HS-5 (cell line): ENCODE results near the gene MAG.

Experiments used
- DNase-seq: peaks from one replicate; pipeline ENCODE4 v3.0.0-alpha.2; 2012; ENCODE audit warnings: low read depth

MAG gene

DNA sequence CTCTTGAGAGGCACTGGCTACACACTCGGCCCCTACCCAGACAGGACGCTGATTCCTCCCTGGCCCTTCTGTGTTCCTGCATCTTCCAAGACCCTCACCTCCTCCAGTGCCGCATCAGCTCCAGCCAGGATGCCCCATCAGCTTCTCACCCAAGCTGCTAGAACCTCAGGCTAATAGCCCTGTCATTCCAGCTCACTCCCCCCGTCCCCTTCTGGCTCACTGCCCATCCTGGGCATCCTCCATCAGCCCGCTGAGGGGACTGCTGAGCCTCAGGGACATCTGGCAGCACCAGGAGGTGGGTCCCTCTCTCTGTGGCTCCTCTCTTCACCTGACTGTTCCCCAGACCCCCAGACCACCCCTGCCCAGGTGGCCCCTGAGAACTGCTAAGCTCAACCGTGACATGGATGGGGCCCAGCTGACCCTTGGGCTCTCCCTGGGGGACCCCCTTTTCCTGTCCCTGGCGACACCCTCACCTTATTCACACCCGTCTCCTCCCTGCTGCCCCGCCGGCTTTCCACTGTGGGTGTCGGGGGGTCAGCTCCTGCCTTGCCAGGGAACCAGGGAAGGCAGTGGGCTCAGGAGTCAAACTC lies 71.1 kb downstream of the MAG start:
- DNase-seq = no peak
